GM21786 (cell line): ENCODE results near the gene MC2R.
A peak's percentile ranks its signal among the peaks of the same experiment; 100 is the strongest.
"Not testable (repeated sequence)": the region's sequence is repeated elsewhere in the genome, so short reads cannot be mapped to it uniquely, and the experiment has no call there.

Experiments
- ATAC-seq: cut with Tn5 transposase; IDR thresholded peaks from one replicate; pipeline ENCODE4 v1.9.1; 2021; ENCODE audit not compliant: unreplicated experiment

MC2R gene

GRCh38 chr18:13894531-13894930 lies 20.8 kb downstream of the MC2R start:
- no peak for ATAC-seq

DNA sequence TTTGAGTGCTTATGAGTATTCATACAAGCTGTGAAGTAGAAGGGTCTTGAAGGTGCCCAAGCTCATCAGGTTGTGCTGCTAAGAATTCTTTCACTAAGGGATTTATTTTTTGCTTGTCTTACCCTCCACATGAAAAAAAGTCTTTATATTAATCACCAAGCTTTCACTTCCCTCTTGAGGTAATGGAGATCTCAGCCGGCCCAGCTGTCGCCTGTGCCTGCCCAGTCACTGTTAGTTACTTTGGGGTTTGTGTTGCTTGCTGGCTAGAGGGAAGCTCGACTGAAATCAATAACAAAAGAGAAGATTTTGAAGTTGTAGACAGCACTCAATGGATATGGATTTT lies 21.9 kb downstream of the MC2R start:
- ATAC-seq, result peak; percentile 99

DNA sequence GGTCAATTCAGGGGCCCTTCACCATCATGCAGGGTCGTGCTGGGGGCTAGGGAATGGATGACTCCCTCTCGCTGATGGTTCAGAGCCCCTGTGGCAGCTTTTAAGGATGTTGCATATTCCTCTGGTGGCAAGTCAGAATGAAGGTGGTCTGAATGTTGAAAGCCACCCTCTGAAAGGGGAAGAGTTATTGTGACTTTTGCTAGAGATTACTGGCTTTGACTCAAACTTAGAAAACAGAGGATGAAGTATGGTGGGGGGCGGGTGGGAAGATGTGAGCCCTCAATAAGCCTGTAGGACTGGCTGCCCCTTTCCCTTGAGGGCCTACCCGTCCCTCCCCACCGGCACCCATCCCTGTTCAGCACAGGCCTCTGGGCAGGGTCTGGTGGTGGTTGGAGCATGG lies 23.2 kb downstream of the MC2R start:
- no peak for ATAC-seq

- no peak for ATAC-seq
Observed at GRCh38 chr18:13890761-13891361, 24.5 kb downstream of the MC2R start.

GRCh38 chr18:13889671-13890070 lies 25.7 kb downstream of the MC2R start:
- no peak for ATAC-seq

- ATAC-seq, result no peak
Observed at GRCh38 chr18:13888191-13888716, 27.1 kb downstream of the MC2R start.

GRCh38 chr18:13885009-13885408 lies 30.3 kb downstream of the MC2R start:
- no peak for ATAC-seq

DNA sequence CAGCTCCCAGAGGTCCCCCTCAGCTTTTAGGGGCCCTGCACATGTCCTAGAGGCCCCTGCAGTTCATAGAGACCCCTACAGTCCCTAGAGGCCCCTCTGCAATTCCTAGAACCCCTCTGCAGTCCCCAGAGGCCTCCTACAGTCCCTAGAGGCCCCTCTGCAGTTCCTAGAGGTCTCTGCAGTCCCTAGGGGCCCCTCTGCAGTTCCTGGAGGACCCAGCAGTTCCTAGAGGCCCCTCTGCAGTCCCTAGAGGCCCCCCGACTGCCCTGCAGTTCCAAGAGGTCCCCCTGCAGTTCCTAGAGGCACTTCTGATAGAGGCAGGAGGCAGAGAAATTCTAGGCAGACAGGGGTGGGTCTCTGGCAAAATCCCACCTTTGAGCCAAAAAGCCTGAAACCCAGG lies 35.4 kb downstream of the MC2R start:
- no peak for ATAC-seq

DNA sequence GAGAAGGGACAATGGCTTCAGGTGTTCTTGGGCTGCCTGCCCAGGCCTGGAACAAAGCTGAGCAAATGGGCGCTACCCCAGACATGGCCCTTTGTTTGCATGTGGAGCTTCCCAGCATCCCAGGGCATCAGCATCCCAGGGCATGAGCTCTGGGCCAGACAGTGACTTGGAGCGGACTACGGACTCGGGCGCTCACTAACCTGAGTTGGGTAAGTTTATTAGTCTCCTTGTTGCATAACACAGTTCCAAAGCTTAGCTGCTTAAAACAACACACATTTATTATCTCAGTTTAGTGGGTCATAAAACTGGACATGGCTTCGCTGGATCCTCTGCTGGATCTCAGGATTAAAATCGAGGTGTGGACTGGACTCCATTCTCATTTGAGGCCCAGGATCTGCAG lies 35.8 kb downstream of the MC2R start:
- ATAC-seq, result no peak

DNA sequence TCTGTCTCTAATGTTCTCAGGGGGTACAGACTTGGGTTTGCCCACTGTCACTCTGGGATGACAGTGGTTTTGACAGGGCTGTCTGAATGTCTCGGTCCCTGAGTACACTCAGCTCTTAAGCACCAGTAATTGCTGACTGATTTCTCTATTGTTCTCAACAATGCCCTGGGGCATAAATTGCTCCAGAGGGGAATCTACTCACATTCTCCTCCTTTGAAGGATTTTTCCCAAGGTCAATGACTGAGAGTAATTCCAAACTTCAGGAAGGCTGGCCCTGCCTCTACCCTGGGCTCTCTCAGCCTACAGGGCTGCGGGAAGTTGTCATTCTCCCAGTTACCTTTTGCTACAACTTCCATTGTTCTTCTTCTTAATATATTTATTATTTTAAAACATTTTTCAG lies 36.5 kb downstream of the MC2R start:
- ATAC-seq, result no peak

GRCh38 chr18:13877157-13877556 lies 38.2 kb downstream of the MC2R start:
- no peak for ATAC-seq

- ATAC-seq, result no peak
Observed at GRCh38 chr18:13874558-13874957, 40.8 kb downstream of the MC2R start.

- ATAC-seq, result no peak
Observed at GRCh38 chr18:13872932-13873331, 42.4 kb downstream of the MC2R start.

GRCh38 chr18:13872373-13872772 lies 43.0 kb downstream of the MC2R start:
- no peak for ATAC-seq

GRCh38 chr18:13871701-13872100 lies 43.6 kb downstream of the MC2R start:
- no peak for ATAC-seq

DNA sequence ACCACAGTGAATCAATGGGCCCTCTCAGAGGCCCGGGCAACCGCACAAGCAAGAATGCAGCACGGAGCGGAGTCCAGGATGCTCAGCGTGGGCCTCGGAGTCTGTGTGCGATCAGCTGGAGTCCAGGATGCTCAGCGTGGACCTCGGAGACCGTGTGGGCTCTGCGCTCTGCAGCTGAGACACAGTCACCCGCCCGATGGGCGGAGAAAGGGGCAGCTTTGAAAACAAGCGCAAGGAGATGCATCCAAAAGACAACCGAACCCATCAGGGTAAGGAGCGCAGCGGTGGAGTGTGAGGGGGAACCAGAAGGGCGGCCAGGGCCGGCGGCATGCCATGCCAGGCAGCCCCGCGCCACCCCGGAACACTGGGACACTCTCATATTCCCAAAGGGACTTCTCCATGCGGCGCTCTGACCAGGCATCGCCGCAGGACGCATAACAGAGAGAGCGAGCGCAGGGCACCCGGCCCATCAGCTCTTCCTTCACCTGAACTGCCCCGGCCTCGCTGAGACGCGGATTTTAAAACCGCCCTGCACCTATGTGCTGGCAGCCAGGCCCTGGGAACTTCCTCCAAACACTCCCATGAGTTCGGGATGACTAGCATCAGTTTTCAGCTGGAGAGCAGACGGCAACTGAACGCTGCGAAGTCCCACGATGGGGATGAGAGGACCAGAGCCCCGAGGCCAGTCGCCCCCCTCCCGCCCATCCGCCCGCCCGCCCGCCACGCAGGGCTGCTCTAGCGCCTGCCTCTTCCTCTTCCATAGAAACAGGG lies 46.6 kb downstream of the MC2R start:
- ATAC-seq, result no peak

GRCh38 chr18:13862898-13863297 lies 52.4 kb downstream of the MC2R start:
- not testable (repeated sequence) for ATAC-seq

GRCh38 chr18:13849791-13850190 lies 65.5 kb downstream of the MC2R start:
- ATAC-seq, result no peak

- no peak for ATAC-seq
Observed at GRCh38 chr18:13836559-13836958, 78.8 kb downstream of the MC2R start.

GRCh38 chr18:13835202-13835601 lies 80.1 kb downstream of the MC2R start:
- no peak for ATAC-seq

DNA sequence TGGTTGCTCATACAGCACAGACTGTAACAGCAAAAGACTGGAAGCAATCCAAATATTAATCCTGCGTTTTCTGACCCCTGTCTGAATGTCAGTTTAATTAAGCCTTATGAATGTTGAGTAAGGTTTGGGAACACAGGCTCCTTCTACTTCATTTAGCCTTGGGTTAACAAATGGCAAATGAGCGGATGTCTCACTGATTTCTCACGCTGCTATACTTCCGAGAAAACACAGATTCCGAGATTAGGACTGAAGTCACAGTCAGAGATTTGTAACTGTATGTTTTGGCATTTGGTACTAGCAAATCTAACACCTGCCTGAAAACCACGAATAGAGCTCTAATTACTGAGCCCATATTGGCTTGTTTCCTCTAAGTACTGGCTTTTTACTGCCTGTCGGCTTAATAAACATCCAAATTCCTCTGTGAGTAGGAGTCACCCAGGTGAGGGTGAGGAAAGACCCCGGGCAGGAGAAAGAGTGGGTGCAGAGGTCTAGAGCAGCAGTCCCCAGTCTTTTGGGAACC lies 80.8 kb downstream of the MC2R start:
- no peak for ATAC-seq
